OCI-LY7 (cell line): ENCODE data around the gene SIL1. TPM values are rescaled to one million over a fixed set of nuclear protein-coding genes. Genes with fewer than 3 reads are reported as not detected.
"Not testable (repeated sequence)": the region's sequence is repeated elsewhere in the genome, so short reads cannot be mapped to it uniquely, and the experiment has no call there.

ENCODE experiments used
- BruUV-seq: library from RNA; stranded (reverse); fragments of 400-500 nt; replicated peaks from 2 replicates; lab custom pipeline; 2021; lab: Mats Ljungman, UMichigan
- CTCF ChIA-PET: fragments of 300-600 bp; sonication (Branson Sonifier 250); formaldehyde crosslinking; loops from one replicate; lab custom pipeline; 2022; ENCODE audit warnings: antibody characterized with exemption; ENCODE audit not compliant: unreplicated experiment; lab: Charles Lee
- POLR2A ChIA-PET: fragments of 300-600 bp; sonication (Branson Sonifier 250); formaldehyde crosslinking; loops from one replicate; lab custom pipeline; 2022; ENCODE audit warnings: antibody characterized with exemption; lab: Charles Lee
- DNase-seq: peaks from one replicate; pipeline ENCODE4 v3.0.0-alpha.2; 2015; ENCODE audit warnings: low spot score
- H2AFZ ChIP-seq: fragments of 200-600 bp; sonication (generic), shearing (Covaris generic); 2 replicates; pipeline ENCODE4 v1.6.1; 2014; ENCODE audit warnings: mild to moderate bottlenecking, antibody characterized with exemption, low read length, moderate library complexity
- H3K27ac ChIP-seq: fragments of 200-600 bp; sonication (generic); 2 replicates; pipeline ENCODE4 v1.5.1; 2014; ENCODE audit warnings: mixed run types, low read depth, mild to moderate bottlenecking, moderate library complexity, low read length, inconsistent platforms; ENCODE audit not compliant: poor library complexity, severe bottlenecking
- H3K36me3 ChIP-seq: fragments of 200-600 bp; sonication (generic); 2 replicates; pipeline ENCODE4 v1.6.1; 2014; ENCODE audit warnings: mild to moderate bottlenecking, antibody characterized with exemption, low read length, moderate library complexity, mixed read lengths; ENCODE audit not compliant: insufficient read depth
- H3K4me1 ChIP-seq: fragments of 200-600 bp; sonication (generic); 2 replicates; pipeline ENCODE4 v1.5.1; 2014; ENCODE audit warnings: mild to moderate bottlenecking, low read length; ENCODE audit not compliant: insufficient read depth, poor library complexity, severe bottlenecking
- H3K4me2 ChIP-seq: fragments of 200-600 bp; sonication (generic); 2 replicates; pipeline ENCODE4 v1.6.1; 2014; ENCODE audit warnings: mild to moderate bottlenecking, low read length
- H3K4me3 ChIP-seq: fragments of 200-600 bp; sonication (generic); 2 replicates; pipeline ENCODE4 v1.5.1; 2014; ENCODE audit warnings: mild to moderate bottlenecking, low read depth, low read length; ENCODE audit not compliant: poor library complexity, severe bottlenecking
- H3K79me2 ChIP-seq: fragments of 200-600 bp; sonication (generic); 2 replicates; pipeline ENCODE4 v1.6.1; 2016; ENCODE audit warnings: low read depth, mild to moderate bottlenecking, low read length, moderate library complexity, mixed read lengths; ENCODE audit not compliant: insufficient read depth
- H3K9me2 ChIP-seq: fragments of 200-600 bp; sonication (generic); 2 replicates; pipeline ENCODE4 v1.6.1; 2016; ENCODE audit warnings: mild to moderate bottlenecking, low read length, mixed read lengths; ENCODE audit not compliant: insufficient read depth
- H3K9me3 ChIP-seq: fragments of 200-600 bp; sonication (generic); 2 replicates; pipeline ENCODE4 v1.6.1; 2014; ENCODE audit warnings: mild to moderate bottlenecking, mixed run types, low read length, mixed read lengths
- H4K20me1 ChIP-seq: fragments of 200-600 bp; sonication (generic); 2 replicates; pipeline ENCODE4 v1.6.1; 2014; ENCODE audit warnings: mild to moderate bottlenecking, antibody characterized with exemption, low read length, moderate library complexity, mixed read lengths; ENCODE audit not compliant: insufficient read depth
- CTCF ChIP-seq: fragments of 200-600 bp; sonication (generic); conservative IDR thresholded peaks from 2 replicates; pipeline ENCODE4 v1.5.1; 2014; ENCODE audit warnings: mild to moderate bottlenecking, antibody characterized with exemption, low read length, moderate library complexity, mixed read lengths
- EZH2phosphoT487 ChIP-seq: fragments of 200-600 bp; sonication (generic); IDR thresholded peaks from 2 replicates; pipeline ENCODE4 v1.6.1; 2018; ENCODE audit warnings: low read depth, borderline replicate concordance, mild to moderate bottlenecking, mixed run types, antibody characterized with exemption, low read length, moderate library complexity, mixed read lengths
- intact Hi-C: fragments of 100-400 bp; cut with micrococcal nuclease; formaldehyde crosslinking; loops from one replicate; pipeline ENCODE4 v1.10.0; 2022; ENCODE audit not compliant: unreplicated experiment
- total RNA-seq, 2 experiments: library from RNA; depleted of rRNA in 1 of 2; stranded (reverse); fragments of >200 nt in 1 of 2; shearing (Covaris generic) in 1 of 2; gene quantifications; 2 replicates each; pipeline ENCODE4 v1.2.3, GENCODE V29; 2014 to 2022

The SIL1 gene
- total RNA-seq, 2 experiments from 2014 or later = 9.2 to 22.8 TPM

GRCh38 chr5:139178935-139179334, 19.2 kb downstream of the SIL1 start:
- Histone ChIP-seq H3K9me2 (no peaks in the 10 kb centered on the region), H3K27ac (no peak overlapping the region), H3K36me3 (no peaks in the 10 kb centered on the region), H2AFZ (no peak overlapping the region), H3K4me1 (peaks cover 27% of the 10 kb centered on the region), H3K9me3 (peaks cover 4% of the 10 kb centered on the region; the same call in 1 of the 2 replicates), H3K4me3 (no peak overlapping the region), H3K79me2 (no peaks in the 10 kb centered on the region), H3K4me2 (no peak overlapping the region), H4K20me1 (no peaks in the 10 kb centered on the region)
- intact Hi-C loops = no loop called here
- DNase-seq = no peak
- TF ChIP-seq CTCF (no peak), EZH2phosphoT487 (no peak)
- BruUV-seq = no TSS peak
- POLR2A ChIA-PET = no interaction called here
- CTCF ChIA-PET = interaction anchor here (0.7 kb wide), 1 partner anchor 1495 kb away, joined by 3 read pairs; no protein-coding TSS in a partner anchor

- no peaks in the 10 kb centered on the region for H3K36me3 ChIP-seq
- no peaks in the 10 kb centered on the region for H4K20me1 ChIP-seq
- no peak overlapping the region for H3K4me3 ChIP-seq
- intact Hi-C loops = no loop called here
- H2AFZ ChIP-seq = no peak overlapping the region
- peak overlapping the region; percentile 50 for H3K4me2 ChIP-seq
- H3K4me1 ChIP-seq = peaks cover 27% of the 10 kb centered on the region
- no TSS peak for BruUV-seq
- no peak for DNase-seq
- ChIA-PET CTCF (no interaction called here), POLR2A (no interaction called here)
- H3K27ac ChIP-seq = no peak overlapping the region
- no peaks in the 10 kb centered on the region for H3K79me2 ChIP-seq
- TF ChIP-seq CTCF (no peak), EZH2phosphoT487 (no peak)
- no peaks in the 10 kb centered on the region for H3K9me2 ChIP-seq
- H3K9me3 ChIP-seq = peaks cover 4% of the 10 kb centered on the region; the same call in 1 of the 2 replicates
Measured at GRCh38 chr5:139178589-139178917, 19.6 kb downstream of the SIL1 start.

GRCh38 chr5:139177809-139178588, 20.2 kb downstream of the SIL1 start:
- CTCF ChIA-PET = no interaction called here
- peaks cover 4% of the 10 kb centered on the region; the same call in 1 of the 2 replicates for H3K9me3 ChIP-seq
- H3K4me2 ChIP-seq = peak overlapping the region; percentile 50
- no peaks in the 10 kb centered on the region for H4K20me1 ChIP-seq
- no peaks in the 10 kb centered on the region for H3K36me3 ChIP-seq
- H2AFZ ChIP-seq = no peak overlapping the region
- no peak overlapping the region for H3K4me3 ChIP-seq
- H3K27ac ChIP-seq = no peak overlapping the region
- no peaks in the 10 kb centered on the region for H3K79me2 ChIP-seq
- BruUV-seq = no TSS peak
- intact Hi-C loops = no loop called here
- no peaks in the 10 kb centered on the region for H3K9me2 ChIP-seq
- H3K4me1 ChIP-seq = peaks cover 23% of the 10 kb centered on the region
- POLR2A ChIA-PET = no interaction called here
- TF ChIP-seq EZH2phosphoT487 (no peak), CTCF (no peak)
- DNase-seq = peak; percentile 34

GRCh38 chr5:139177281-139177680, 20.9 kb downstream of the SIL1 start:
- DNase-seq, H3K36me3 ChIP-seq, H3K4me3 ChIP-seq, H3K9me2 ChIP-seq, CTCF ChIA-PET, H3K9me3 ChIP-seq, intact Hi-C loops, H3K79me2 ChIP-seq, BruUV-seq, H2AFZ ChIP-seq, POLR2A ChIA-PET, H4K20me1 ChIP-seq, H3K27ac ChIP-seq: not testable (repeated sequence)
- Histone ChIP-seq H3K4me1 (peaks cover 15% of the 10 kb centered on the region), H3K4me2 (peak overlapping the region; percentile 50)
